Natural killer cell treated with Interleukin-12 subunit alpha and Interleukin-12 subunit beta and Interleukin-15 and Interleukin-18, amount 100 ng/mL, for 72 hours (primary cell): ENCODE measurements around the gene IL3RA. TPM values are rescaled to one million over a fixed set of nuclear protein-coding genes. Genes with fewer than 3 reads are reported as not detected.
"Not testable (repeated sequence)": the region's sequence is repeated elsewhere in the genome, so short reads cannot be mapped to it uniquely, and the experiment has no call there.

Source experiments
- ATAC-seq, 2 donors: fragments of 150-1000 bp; cut with Tn5 transposase in 1 of 2; sonication (Bioruptor Pico), chemical (Tn5 transposase) in 1 of 2; 2 replicates each; pipeline ENCODE4 v1.10.0; 2021
- DNase-seq: peaks from one replicate; pipeline ENCODE4 v3.0.0; 2022; ENCODE audit warnings: low spot score
- H3K27ac Mint-ChIP-seq, 2 donors: 1 replicate in 1 of 2; 2 replicates in 1 of 2; pipeline ENCODE4 v1.8.0; 2022; ENCODE audit warnings: mixed read lengths in 2 of 2, mild to moderate bottlenecking in 1 of 2, moderate library complexity in 1 of 2
- H3K27me3 Mint-ChIP-seq, 2 donors: 1 replicate in 1 of 2; 2 replicates in 1 of 2; pipeline ENCODE4 v1.8.0; 2022; ENCODE audit warnings: mixed read lengths in 2 of 2
- H3K36me3 Mint-ChIP-seq: one replicate; pipeline ENCODE4 v1.8.0; 2022; ENCODE audit warnings: mixed read lengths
- H3K4me1 Mint-ChIP-seq, 2 donors: 1 replicate in 1 of 2; 2 replicates in 1 of 2; pipeline ENCODE4 v1.8.0; 2022; ENCODE audit warnings: low read depth in 2 of 2, mixed read lengths in 2 of 2, mild to moderate bottlenecking in 1 of 2
- H3K4me3 Mint-ChIP-seq: one replicate; pipeline ENCODE4 v1.8.0; 2022; ENCODE audit warnings: mixed read lengths
- H3K9me3 Mint-ChIP-seq: 2 replicates; pipeline ENCODE4 v1.8.0; 2022; ENCODE audit warnings: mixed read lengths
- total RNA-seq, 2 donors: library from RNA; stranded (reverse); gene quantifications; one replicate each; pipeline ENCODE4 v1.2.3, GENCODE V29; 2022

The IL3RA gene
- total RNA-seq, 2 donors from 2014 or later: 13.1 to 29.2 TPM

- peaks cover 15 to 21% of the 10 kb centered on the region in 2 donors for H3K4me1 Mint-ChIP-seq
- DNase-seq: no peak
- H3K27me3 Mint-ChIP-seq: no peaks in the 10 kb centered on the region
- no peak overlapping the region for H3K27ac Mint-ChIP-seq
- H3K9me3 Mint-ChIP-seq: peaks cover 18% of the 10 kb centered on the region
- H3K36me3 Mint-ChIP-seq: peaks cover 51% of the 10 kb centered on the region
- no peak overlapping the region for H3K4me3 Mint-ChIP-seq
- ATAC-seq: no peak
Observed at GRCh38 chrX:1422135-1422465, 85.5 kb downstream of the IL3RA start.

GRCh38 chrX:1423215-1423614 is 86.6 kb downstream of the IL3RA start:
- H3K36me3 Mint-ChIP-seq: peaks cover 53% of the 10 kb centered on the region
- H3K4me1 Mint-ChIP-seq: peaks cover 15 to 21% of the 10 kb centered on the region in 2 donors
- no peak overlapping the region for H3K4me3 Mint-ChIP-seq
- no peaks in the 10 kb centered on the region for H3K27me3 Mint-ChIP-seq
- no peak for ATAC-seq
- H3K27ac Mint-ChIP-seq: no peak overlapping the region
- peaks cover 18% of the 10 kb centered on the region for H3K9me3 Mint-ChIP-seq
- no peak for DNase-seq

- Mint-ChIP-seq H3K27me3 (no peaks in the 10 kb centered on the region), H3K9me3 (peaks cover 18% of the 10 kb centered on the region), H3K4me1 (peaks cover 15 to 21% of the 10 kb centered on the region in 2 donors), H3K4me3 (no peak overlapping the region), H3K36me3 (peaks cover 53% of the 10 kb centered on the region), H3K27ac (no peak overlapping the region)
- no peak for DNase-seq
- no peak for ATAC-seq
Observed at GRCh38 chrX:1424147-1424851, 87.7 kb downstream of the IL3RA start.

GRCh38 chrX:1425381-1425780 is 88.8 kb downstream of the IL3RA start:
- no peak for ATAC-seq
- Mint-ChIP-seq H3K27ac (no peak overlapping the region), H3K27me3 (no peaks in the 10 kb centered on the region), H3K9me3 (peaks cover 18% of the 10 kb centered on the region), H3K4me3 (no peak overlapping the region), H3K36me3 (peaks cover 44% of the 10 kb centered on the region), H3K4me1 (peaks cover 8 to 14% of the 10 kb centered on the region in 2 donors)
- no peak for DNase-seq

GRCh38 chrX:1426321-1426720 is 89.7 kb downstream of the IL3RA start:
- H3K27ac Mint-ChIP-seq, ATAC-seq, H3K4me3 Mint-ChIP-seq, DNase-seq, H3K27me3 Mint-ChIP-seq: not testable (repeated sequence)
- Mint-ChIP-seq H3K36me3 (peaks cover 43% of the 10 kb centered on the region), H3K4me1 (peaks cover 8 to 14% of the 10 kb centered on the region in 2 donors), H3K9me3 (peaks cover 18% of the 10 kb centered on the region)

- Mint-ChIP-seq H3K36me3 (peaks cover 36% of the 10 kb centered on the region), H3K27ac (no peak overlapping the region), H3K27me3 (no peaks in the 10 kb centered on the region), H3K9me3 (peaks cover 18% of the 10 kb centered on the region), H3K4me3 (no peak overlapping the region), H3K4me1 (peaks cover 8 to 14% of the 10 kb centered on the region in 2 donors)
- DNase-seq: no peak
- ATAC-seq: no peak
Observed at GRCh38 chrX:1427756-1428155, 91.2 kb downstream of the IL3RA start.

- Mint-ChIP-seq H3K9me3 (no peaks in the 10 kb centered on the region), H3K27ac (no peak overlapping the region), H3K4me3 (no peak overlapping the region), H3K27me3 (no peaks in the 10 kb centered on the region), H3K4me1 (no peaks in the 10 kb centered on the region), H3K36me3 (peaks cover 13% of the 10 kb centered on the region)
- DNase-seq (no peak), ATAC-seq (peak; percentile 73 to 87)
Observed at GRCh38 chrX:1430451-1430850, 93.9 kb downstream of the IL3RA start.

Other genes with a start within 250 kb of the IL3RA start
- 1 to 10 TPM in 1 of 2 donors, not detected in 1; 2.3 TPM for gene CRLF2, start 124.1 kb upstream of the IL3RA start, total RNA-seq
- gene CSF2RA, start 68.0 kb upstream of the IL3RA start, total RNA-seq: 1 to 10 TPM in 1 of 2 donors, not detected in 1; 2.0 TPM
- gene SLC25A6, start 55.3 kb downstream of the IL3RA start, total RNA-seq: 100 to 1,000 TPM; 224 to 343 TPM
- 10 to 100 TPM; 84.8 to 94.2 TPM for gene ASMTL, start 116.1 kb downstream of the IL3RA start, total RNA-seq
- 10 to 100 TPM; 19.5 to 59.1 TPM for gene P2RY8, start 200.4 kb downstream of the IL3RA start, total RNA-seq